Chondrocyte (in vitro differentiated cells): ENCODE results near the gene SPACDR. TPM values are rescaled to one million over a fixed set of nuclear protein-coding genes. Genes with fewer than 3 reads are reported as not detected.

Experiments
- DNase-seq: peaks from one replicate; pipeline ENCODE4 v3.0.0; 2021; ENCODE audit warnings: mixed read lengths, low spot score
- H3K27ac Mint-ChIP-seq: one replicate; pipeline ENCODE4 v1.8.0; 2021; ENCODE audit warnings: mild to moderate bottlenecking, moderate library complexity, mixed read lengths; ENCODE audit not compliant: unreplicated experiment
- H3K27me3 Mint-ChIP-seq: 2 replicates; pipeline ENCODE4 v1.8.0; 2021; ENCODE audit warnings: low read depth, mixed read lengths
- H3K36me3 Mint-ChIP-seq: 2 replicates; pipeline ENCODE4 v1.8.0; 2021; ENCODE audit warnings: low read depth, mixed read lengths
- H3K4me1 Mint-ChIP-seq: 2 replicates; pipeline ENCODE4 v1.8.0; 2021; ENCODE audit warnings: low read depth, mild to moderate bottlenecking, mixed read lengths
- H3K4me3 Mint-ChIP-seq: one replicate; pipeline ENCODE4 v1.8.0; 2021; ENCODE audit warnings: mild to moderate bottlenecking, moderate library complexity, mixed read lengths; ENCODE audit not compliant: unreplicated experiment
- H3K9me3 Mint-ChIP-seq: 2 replicates; pipeline ENCODE4 v1.8.0; 2021; ENCODE audit warnings: low read depth, mixed read lengths
- total RNA-seq: library from RNA; stranded (reverse); gene quantifications from 3 replicates; pipeline ENCODE4 v1.2.1, GENCODE V29; 2021
- TF ChIP-seq, protein P1 (sequence below): fragments of 200-600 bp; sonication (generic); IDR thresholded peaks from 2 replicates; pipeline ENCODE4 v1.5.0; 2021; ENCODE audit warnings: antibody characterized with exemption, mild to moderate bottlenecking, moderate library complexity

The SPACDR gene
- total RNA-seq, 1 donor from 2014 or later, result 0.42 TPM

GRCh38 chr7:100427762-100428198, 36.3 kb downstream of the SPACDR start:
- Mint-ChIP-seq H3K36me3 (peaks cover 3% of the 10 kb centered on the region), H3K9me3 (no peaks in the 10 kb centered on the region), H3K4me1 (peaks cover 29% of the 10 kb centered on the region), H3K27ac (no peak overlapping the region), H3K4me3 (peak overlapping the region; percentile 99), H3K27me3 (no peaks in the 10 kb centered on the region)
- peak; percentile 43 for DNase-seq
- TF ChIP-seq, protein P1, sequence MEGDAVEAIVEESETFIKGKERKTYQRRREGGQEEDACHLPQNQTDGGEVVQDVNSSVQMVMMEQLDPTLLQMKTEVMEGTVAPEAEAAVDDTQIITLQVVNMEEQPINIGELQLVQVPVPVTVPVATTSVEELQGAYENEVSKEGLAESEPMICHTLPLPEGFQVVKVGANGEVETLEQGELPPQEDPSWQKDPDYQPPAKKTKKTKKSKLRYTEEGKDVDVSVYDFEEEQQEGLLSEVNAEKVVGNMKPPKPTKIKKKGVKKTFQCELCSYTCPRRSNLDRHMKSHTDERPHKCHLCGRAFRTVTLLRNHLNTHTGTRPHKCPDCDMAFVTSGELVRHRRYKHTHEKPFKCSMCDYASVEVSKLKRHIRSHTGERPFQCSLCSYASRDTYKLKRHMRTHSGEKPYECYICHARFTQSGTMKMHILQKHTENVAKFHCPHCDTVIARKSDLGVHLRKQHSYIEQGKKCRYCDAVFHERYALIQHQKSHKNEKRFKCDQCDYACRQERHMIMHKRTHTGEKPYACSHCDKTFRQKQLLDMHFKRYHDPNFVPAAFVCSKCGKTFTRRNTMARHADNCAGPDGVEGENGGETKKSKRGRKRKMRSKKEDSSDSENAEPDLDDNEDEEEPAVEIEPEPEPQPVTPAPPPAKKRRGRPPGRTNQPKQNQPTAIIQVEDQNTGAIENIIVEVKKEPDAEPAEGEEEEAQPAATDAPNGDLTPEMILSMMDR, result no peak

GRCh38 chr7:100426516-100426915, 37.5 kb downstream of the SPACDR start:
- Mint-ChIP-seq H3K27ac (no peak overlapping the region), H3K4me3 (no peak overlapping the region), H3K27me3 (no peaks in the 10 kb centered on the region), H3K4me1 (peaks cover 17% of the 10 kb centered on the region), H3K9me3 (no peaks in the 10 kb centered on the region), H3K36me3 (peaks cover 2% of the 10 kb centered on the region)
- TF ChIP-seq, protein P1, result no peak
- no peak for DNase-seq

DNA sequence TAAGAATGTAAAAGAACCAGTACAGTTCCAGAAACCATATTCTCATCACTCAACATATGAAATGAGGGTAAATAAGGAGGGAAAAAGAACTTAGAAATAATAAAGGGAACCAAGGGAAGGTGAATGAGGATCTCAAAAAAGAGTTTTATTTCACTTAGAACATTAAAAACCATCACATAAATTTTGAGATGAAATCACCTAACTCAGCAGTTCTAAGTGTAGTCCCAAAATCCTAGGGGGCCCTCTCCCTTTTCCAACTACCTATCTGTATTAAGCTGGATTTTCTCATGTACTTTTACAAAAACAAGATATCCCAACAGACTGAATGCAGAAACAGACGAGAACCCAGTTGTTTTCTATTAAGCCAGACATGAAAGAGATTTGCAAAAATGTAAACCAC, 38.7 kb downstream of the SPACDR start:
- no peak for DNase-seq
- H3K27ac Mint-ChIP-seq, result no peak overlapping the region
- peaks cover 8% of the 10 kb centered on the region for H3K4me1 Mint-ChIP-seq
- TF ChIP-seq, protein P1, result no peak
- H3K36me3 Mint-ChIP-seq, result peaks cover 1% of the 10 kb centered on the region
- H3K9me3 Mint-ChIP-seq, result no peaks in the 10 kb centered on the region
- H3K27me3 Mint-ChIP-seq, result no peaks in the 10 kb centered on the region
- H3K4me3 Mint-ChIP-seq, result no peak overlapping the region

DNA sequence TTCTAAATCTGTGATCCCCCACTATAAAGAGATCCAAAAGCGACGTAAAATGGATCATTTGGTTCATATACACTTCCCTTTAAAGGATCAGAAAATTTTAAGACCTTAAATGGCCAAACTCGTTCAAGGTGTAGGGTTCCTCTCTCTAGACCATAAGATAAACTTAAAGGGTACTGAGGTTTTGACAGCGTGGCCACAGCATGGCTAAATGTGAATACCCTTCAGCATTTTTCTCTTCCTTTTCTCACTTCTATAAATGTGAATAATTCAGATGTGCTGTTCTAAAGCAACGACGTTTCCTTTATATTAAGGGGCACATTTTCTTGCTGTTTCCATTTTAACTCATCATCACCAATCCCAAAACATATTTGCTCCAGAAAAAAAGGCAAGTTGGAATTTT, 40.7 kb downstream of the SPACDR start:
- H3K9me3 Mint-ChIP-seq, result no peaks in the 10 kb centered on the region
- H3K36me3 Mint-ChIP-seq, result no peaks in the 10 kb centered on the region
- H3K4me1 Mint-ChIP-seq, result peaks cover 14% of the 10 kb centered on the region
- H3K27ac Mint-ChIP-seq, result no peak overlapping the region
- no peak for DNase-seq
- no peak overlapping the region for H3K4me3 Mint-ChIP-seq
- TF ChIP-seq, protein P1, result no peak
- H3K27me3 Mint-ChIP-seq, result no peaks in the 10 kb centered on the region

DNA sequence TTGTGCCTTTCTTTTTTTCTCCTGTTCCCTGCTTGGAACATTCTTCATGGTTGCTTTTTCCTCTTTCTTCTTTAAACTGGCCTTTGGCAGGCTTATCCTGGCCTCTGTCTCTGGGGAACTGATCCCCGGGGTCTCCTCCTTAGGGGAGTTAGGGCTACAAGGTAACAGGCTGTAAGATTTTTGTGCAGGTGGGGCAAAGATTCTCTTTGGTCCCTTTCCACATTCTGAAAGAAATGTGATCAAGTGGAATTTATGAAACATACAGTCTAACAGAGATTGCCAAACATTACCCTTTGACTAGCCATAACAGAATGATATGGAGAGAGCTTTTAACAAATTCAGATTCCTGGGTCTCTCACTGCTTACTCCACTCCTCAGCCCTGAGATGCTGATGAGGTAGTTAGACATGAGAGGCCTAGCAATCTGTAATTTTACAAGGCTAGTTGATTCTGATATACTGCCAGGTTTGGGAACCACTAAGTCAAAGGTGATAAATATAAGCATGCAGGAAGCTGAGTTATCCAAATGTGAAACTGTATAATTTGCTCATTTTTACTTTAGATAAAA, 44.3 kb downstream of the SPACDR start:
- Mint-ChIP-seq H3K27ac (peak overlapping the region; percentile 42), H3K27me3 (no peaks in the 10 kb centered on the region), H3K9me3 (no peaks in the 10 kb centered on the region), H3K36me3 (no peaks in the 10 kb centered on the region), H3K4me1 (peaks cover 8% of the 10 kb centered on the region), H3K4me3 (no peak overlapping the region)
- TF ChIP-seq, protein P1, result no peak
- DNase-seq, result no peak
